Activated CD8-positive, alpha-beta memory T cell treated with anti-CD3 and anti-CD28 coated beads, Interleukin-2, amount 50 U/mL, for 24 hours (primary cell): Measurements from ENCODE around the gene SYS1.
"Not testable (repeated sequence)": the region's sequence is repeated elsewhere in the genome, so short reads cannot be mapped to it uniquely, and the experiment has no call there.

Source experiments
- DNase-seq: peaks from one replicate; pipeline ENCODE4 v3.0.0-alpha.2; 2020; ENCODE audit errors: extremely low read depth

The SYS1 gene

DNA sequence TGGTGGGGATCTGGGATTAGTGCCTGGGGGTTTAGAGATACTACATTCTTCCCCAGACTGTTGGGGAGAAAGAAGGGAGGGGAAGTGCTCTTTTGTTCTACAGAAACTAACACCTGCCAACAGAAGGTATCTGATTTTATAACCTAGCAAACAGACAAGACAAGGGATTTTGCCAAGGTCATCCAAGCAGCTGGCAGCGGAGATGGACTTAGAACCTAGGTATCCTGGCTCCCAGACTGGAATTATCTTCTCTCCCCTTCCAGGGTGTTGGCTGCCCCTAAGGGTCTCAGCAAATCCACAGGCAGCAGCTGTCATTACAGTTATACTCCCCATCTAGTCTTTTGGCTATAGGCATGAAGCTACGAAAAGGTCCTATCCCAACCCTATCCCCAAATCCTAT lies 23.2 kb upstream of the SYS1 start:
- no peak for DNase-seq

DNA sequence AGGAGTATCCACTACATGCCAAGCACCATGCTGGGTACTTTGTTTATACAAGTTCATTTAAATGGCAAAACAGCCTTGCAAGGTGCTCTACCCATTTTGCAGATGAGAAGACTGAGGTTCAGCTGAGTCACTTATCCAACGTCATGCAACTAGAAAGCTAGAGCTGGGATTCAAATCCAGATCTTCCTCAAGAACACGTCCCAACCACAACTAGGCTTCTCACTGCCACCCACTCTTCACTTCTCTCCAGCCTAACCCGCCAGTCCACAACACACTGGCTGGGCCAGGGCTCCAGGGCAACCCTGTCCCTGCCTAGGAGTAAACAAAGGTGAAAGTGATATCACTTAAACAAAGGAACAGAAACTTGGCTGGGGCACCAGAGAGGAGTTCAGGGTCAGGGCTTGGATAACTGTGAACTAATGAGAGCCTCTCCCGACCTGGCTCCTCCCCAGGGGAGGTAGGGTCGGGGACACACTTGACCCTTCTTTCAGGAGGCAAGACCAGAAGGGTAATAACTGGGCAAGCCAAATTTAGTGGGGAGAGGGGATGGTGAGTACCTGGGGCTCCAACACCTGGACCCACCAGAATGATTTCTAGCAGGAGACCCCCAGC lies 22.6 kb upstream of the SYS1 start:
- no peak for DNase-seq

- DNase-seq: no peak
Measured at GRCh38 chr20:45340951-45341350, 22.0 kb upstream of the SYS1 start.

DNA sequence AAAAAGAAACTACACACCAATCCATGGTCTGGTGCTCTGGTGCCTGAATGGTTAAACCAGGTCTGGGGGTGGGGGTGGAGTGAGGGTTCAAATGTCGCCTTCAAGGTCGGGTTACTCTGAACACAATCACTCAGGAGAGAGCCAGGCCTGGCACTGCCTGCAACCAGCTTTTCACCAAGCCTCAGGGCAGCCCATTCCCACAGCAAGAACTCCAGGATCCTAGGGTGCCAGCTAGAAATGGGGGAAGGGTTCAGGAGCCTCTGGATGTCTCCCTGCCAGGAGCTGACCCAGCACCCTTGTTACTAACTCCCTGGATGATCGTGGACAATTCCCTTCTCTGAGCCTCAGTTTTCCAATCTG lies 21.4 kb upstream of the SYS1 start:
- DNase-seq: no peak

GRCh38 chr20:45341939-45342854 lies 20.8 kb upstream of the SYS1 start:
- DNase-seq: no peak

DNA sequence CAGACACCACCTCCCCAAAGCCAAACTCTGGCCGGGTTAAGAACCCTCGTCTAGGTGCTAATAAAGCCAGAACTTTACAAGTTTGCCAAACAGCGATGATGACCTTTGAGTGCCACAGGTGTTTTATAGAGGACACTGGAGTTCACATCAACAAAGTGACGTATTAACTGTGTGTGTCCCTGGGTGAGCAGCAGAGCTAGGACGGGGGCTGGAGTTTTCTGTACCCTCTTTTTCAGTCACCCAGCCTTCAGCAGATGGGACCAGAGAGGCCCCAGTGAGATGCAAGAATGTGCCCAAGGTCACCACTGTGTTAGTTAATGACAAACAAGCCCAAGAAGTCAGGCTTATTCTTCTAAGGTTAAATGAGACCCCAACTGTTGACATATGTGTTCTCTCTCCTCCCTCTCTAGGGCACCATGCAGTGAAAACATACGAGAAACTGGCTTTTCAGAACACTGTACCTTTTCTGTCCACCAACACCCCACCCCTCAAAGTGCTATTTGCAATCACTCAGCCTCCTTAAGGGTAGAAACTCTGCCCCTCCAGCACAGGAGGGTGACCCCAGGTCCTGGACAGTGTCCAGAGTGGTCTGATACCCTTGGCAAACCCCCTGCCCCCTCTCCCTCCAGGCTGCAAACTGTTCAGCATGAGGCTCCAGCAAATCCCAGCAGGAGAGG lies 20.0 kb upstream of the SYS1 start:
- no peak for DNase-seq

DNA sequence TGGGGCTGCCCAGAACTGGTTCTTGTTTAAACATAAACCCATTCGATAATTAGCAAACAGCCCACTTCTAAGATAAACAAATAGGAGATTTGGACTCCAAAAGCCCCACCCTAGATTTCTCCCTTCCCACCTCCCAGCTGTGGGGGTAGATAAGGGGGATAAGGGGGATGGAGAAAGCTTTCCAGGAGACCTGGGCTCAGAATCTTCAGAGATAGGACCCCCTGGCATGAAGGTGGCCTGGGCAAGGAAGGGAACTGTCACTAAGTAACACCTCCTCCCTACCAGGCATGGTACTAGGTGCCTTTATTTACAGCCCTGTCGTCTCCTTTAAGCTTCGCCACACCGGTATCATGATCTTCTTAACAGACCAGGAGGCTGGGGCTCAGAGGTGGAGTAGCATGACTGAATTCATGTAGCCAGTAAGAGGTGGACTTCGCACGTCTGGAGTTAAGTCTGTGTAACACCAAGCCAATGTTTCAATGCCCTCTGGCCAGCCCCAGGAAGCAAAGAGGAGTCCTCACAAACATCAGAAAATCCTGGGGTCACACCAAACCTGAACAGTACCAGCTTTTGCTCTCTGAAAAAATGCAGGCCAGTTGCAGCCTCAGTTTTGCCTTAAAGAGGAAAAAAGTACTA lies 19.3 kb upstream of the SYS1 start:
- DNase-seq: no peak

GRCh38 chr20:45344168-45344860 lies 18.6 kb upstream of the SYS1 start:
- no peak for DNase-seq

GRCh38 chr20:45345104-45345936 lies 17.6 kb upstream of the SYS1 start:
- DNase-seq: no peak

- no peak for DNase-seq
Measured at GRCh38 chr20:45346291-45346718, 16.7 kb upstream of the SYS1 start.

DNA sequence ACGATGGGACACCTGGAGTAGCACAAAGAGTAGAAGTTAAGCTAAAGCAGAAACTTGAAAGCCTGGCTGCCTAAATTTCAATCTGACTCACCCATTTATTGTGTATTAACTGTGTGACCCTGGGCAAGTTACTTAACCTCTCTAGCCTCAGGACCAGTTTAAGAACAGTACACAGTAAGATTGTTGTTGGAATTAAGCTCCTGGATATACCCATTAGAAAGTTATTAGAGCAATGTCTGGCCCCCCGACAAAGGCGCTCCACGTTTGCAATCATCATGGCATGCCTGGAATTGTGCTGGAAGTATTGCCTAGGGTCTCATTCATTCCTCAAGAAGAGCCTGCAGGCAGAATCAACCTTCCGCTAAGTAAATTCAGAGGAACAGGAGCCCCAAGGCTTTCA lies 16.1 kb upstream of the SYS1 start:
- DNase-seq: no peak

DNA sequence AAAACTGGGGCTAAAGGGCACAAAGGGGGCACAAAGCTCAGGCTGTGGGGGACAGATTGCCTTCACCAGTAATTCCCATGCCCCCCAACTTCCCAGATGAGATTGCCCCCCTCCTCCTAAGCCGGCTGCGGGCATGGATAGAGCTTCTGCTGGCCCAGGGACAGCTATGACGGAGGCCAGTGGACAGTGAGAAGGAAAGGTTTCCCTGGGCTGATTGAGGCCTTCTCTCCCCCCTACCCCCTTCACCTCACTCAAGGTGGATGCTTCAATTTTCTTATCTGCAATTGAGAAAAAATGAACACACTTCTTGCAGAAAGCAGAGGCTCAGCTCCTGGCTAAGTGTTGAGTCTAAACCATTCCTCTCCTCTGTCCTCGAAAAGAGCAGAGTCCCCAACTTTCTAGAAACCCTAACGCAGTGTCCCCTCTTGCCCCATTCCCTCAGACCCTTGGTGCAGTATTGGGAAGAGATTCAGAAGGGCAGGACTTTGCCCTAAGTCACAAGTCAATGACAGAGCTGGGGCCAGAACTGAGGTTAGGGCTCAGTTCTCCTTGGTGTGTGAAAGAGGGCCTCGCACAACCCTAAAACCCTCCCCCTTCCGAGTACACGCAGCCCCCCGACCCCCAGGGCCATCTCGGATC lies 15.5 kb upstream of the SYS1 start:
- DNase-seq: no peak

GRCh38 chr20:45347936-45348778 lies 14.8 kb upstream of the SYS1 start, which contains the start of gene SDC4:
SDC4 (minus strand) TSS chr20:45348424; CDS start chr20:45348384, 40 bp downstream.
- DNase-seq: no peak

GRCh38 chr20:45350217-45350616 lies 12.7 kb upstream of the SYS1 start:
- no peak for DNase-seq

GRCh38 chr20:45350795-45351194 lies 12.2 kb upstream of the SYS1 start:
- not testable (repeated sequence) for DNase-seq

DNA sequence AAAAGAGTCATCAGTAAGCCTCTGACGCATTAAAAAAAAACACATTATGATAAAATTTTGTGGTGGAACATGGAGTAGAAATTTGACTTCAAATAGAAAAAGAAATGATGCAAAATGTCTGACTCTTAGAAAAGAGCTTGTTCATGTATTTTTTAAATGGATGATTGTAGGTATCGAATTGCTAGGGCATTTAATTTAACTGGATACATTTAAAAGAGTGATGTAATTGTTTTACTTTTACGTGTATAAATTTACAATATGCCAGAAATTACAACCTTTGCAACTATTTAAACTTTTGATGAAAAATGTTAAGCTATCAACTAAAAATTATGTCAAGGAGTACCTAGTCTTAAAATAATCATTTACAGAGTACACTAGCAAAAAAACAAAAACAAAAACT lies 10.2 kb upstream of the SYS1 start:
- no peak for DNase-seq

- no peak for DNase-seq
Measured at GRCh38 chr20:45353746-45354145, 9.2 kb upstream of the SYS1 start.

- DNase-seq: no peak
Measured at GRCh38 chr20:45354423-45355208, 8.3 kb upstream of the SYS1 start.
